MCF 10A (cell line): ENCODE measurements around the gene TXNDC2. TPM values are rescaled to one million over a fixed set of nuclear protein-coding genes. Genes with fewer than 3 reads are reported as not detected.

Experiments used
- BruUV-seq: library from RNA; stranded (reverse); fragments of 400-500 nt; replicated peaks from 2 replicates; lab custom pipeline; 2021; lab: Mats Ljungman, UMichigan
- CTCF ChIA-PET: fragments of 300-600 bp; sonication (Branson Sonifier 250); formaldehyde crosslinking; extraction: SDS; loops from one replicate; lab custom pipeline; 2021; ENCODE audit warnings: antibody characterized with exemption, inconsistent platforms; lab: Yijun Ruan, JAX
- POLR2A ChIA-PET: fragments of 300-600, 350-650 bp; sonication (Branson Sonifier 250); formaldehyde crosslinking; extraction: SDS; loops from one replicate; lab custom pipeline; 2020; ENCODE audit warnings: antibody characterized with exemption, inconsistent platforms; lab: Yijun Ruan, JAX
- DNase-seq: peaks from one replicate; pipeline ENCODE4 v3.0.0-alpha.2; 2018; ENCODE audit not compliant: unreplicated experiment
- H3K27ac Mint-ChIP-seq: one replicate; pipeline ENCODE4 v1.8.0; 2022; ENCODE audit warnings: mild to moderate bottlenecking, low read depth, mixed read lengths; ENCODE audit not compliant: unreplicated experiment
- H3K27me3 Mint-ChIP-seq: one replicate; pipeline ENCODE4 v1.8.0; 2022; ENCODE audit warnings: mixed read lengths; ENCODE audit not compliant: insufficient read depth, unreplicated experiment
- H3K36me3 Mint-ChIP-seq: one replicate; pipeline ENCODE4 v1.8.0; 2022; ENCODE audit warnings: mild to moderate bottlenecking, moderate library complexity, mixed read lengths; ENCODE audit not compliant: insufficient read depth, unreplicated experiment
- H3K4me1 Mint-ChIP-seq: one replicate; pipeline ENCODE4 v1.8.0; 2022; ENCODE audit warnings: mixed read lengths; ENCODE audit not compliant: insufficient read depth, unreplicated experiment
- H3K4me3 Mint-ChIP-seq: one replicate; pipeline ENCODE4 v1.8.0; 2022; ENCODE audit warnings: mild to moderate bottlenecking, moderate library complexity, mixed read lengths; ENCODE audit not compliant: unreplicated experiment
- H3K9me3 Mint-ChIP-seq: one replicate; pipeline ENCODE4 v1.8.0; 2022; ENCODE audit warnings: mixed read lengths; ENCODE audit not compliant: unreplicated experiment
- CTCF ChIP-seq: fragments of 200-600 bp; IDR thresholded peaks from one replicate; pipeline ENCODE4 v1.8.0; 2022; ENCODE audit warnings: antibody characterized with exemption, mild to moderate bottlenecking; ENCODE audit not compliant: unreplicated experiment
- intact Hi-C: fragments of 100-400 bp; cut with micrococcal nuclease; formaldehyde crosslinking; loops from 2 replicates; pipeline ENCODE4 v1.14.1; 2022
- total RNA-seq: library from RNA; stranded (reverse); gene quantifications from 2 replicates; pipeline ENCODE4 v1.2.3, GENCODE V29; 2022

Gene TXNDC2
- total RNA-seq, 1 experiment from 2014 or later = not detected

- Mint-ChIP-seq H3K9me3 (no peaks in the 10 kb centered on the region), H3K4me3 (peak overlapping the region; percentile 91), H3K36me3 (no peaks in the 10 kb centered on the region), H3K27ac (peak overlapping the region; percentile 96), H3K4me1 (peaks cover 13% of the 10 kb centered on the region), H3K27me3 (no peaks in the 10 kb centered on the region)
- DNase-seq = no peak
- TF ChIP-seq CTCF = no peak
- ChIA-PET CTCF (interaction anchor here (0.6 to 1.0 kb wide), 3 partner anchors 36 to 96 kb away, joined by 3 to 5 read pairs (median 3); no protein-coding TSS in a partner anchor), POLR2A (interaction anchor here (0.6 to 3.6 kb wide), 41 partner anchors 10 to 1993 kb away, joined by 3 to 57 read pairs (median 5); partner anchors contain the start of genes MPPE1 and RAB31)
- TSS peak; percentile 41 for BruUV-seq
- intact Hi-C loops = loop anchor here (2.0 to 10.0 kb wide), 5 partner anchors 38 to 301 kb away; partner anchors contain the start of gene PPP4R1
These were observed 29.7 kb downstream of the TXNDC2 start for GRCh38 chr18:9915291-9916076.

GRCh38 chr18:9916077-9916639 is 30.4 kb downstream of the TXNDC2 start:
- intact Hi-C loops = loop anchor here (5.0 to 10.0 kb wide), 4 partner anchors 39 to 301 kb away; partner anchors contain the start of gene PPP4R1

GRCh38 chr18:9916808-9917207 is 31.0 kb downstream of the TXNDC2 start:
- Mint-ChIP-seq H3K9me3 (no peaks in the 10 kb centered on the region), H3K4me1 (peaks cover 13% of the 10 kb centered on the region), H3K27ac (peak overlapping the region; percentile 96), H3K36me3 (peaks cover 2% of the 10 kb centered on the region), H3K27me3 (no peaks in the 10 kb centered on the region), H3K4me3 (peak overlapping the region; percentile 91)
- no TSS peak for BruUV-seq
- intact Hi-C loops = loop anchor here (5.0 to 10.0 kb wide), 4 partner anchors 40 to 302 kb away; partner anchors contain the start of gene PPP4R1
- POLR2A ChIA-PET = no interaction called here
- TF ChIP-seq CTCF = no peak
- DNase-seq = no peak
- CTCF ChIA-PET = no interaction called here

More at GRCh38 chr18:9916077-9916639, 30.4 kb downstream of the TXNDC2 start:
- POLR2A ChIA-PET = interaction anchor here (0.6 to 3.6 kb wide), 20 partner anchors 9 to 1992 kb away, joined by 3 to 57 read pairs (median 8); partner anchors contain the start of genes MPPE1 and RAB31
- peak; percentile 10 for DNase-seq
- CTCF ChIA-PET = interaction anchor here (0.7 kb wide), 1 partner anchor 97 kb away, joined by 3 read pairs; no protein-coding TSS in a partner anchor
- H3K9me3 Mint-ChIP-seq = no peaks in the 10 kb centered on the region
- peak overlapping the region; percentile 91 for H3K4me3 Mint-ChIP-seq
- BruUV-seq = no TSS peak
- peaks cover 13% of the 10 kb centered on the region for H3K4me1 Mint-ChIP-seq
- peak overlapping the region; percentile 96 for H3K27ac Mint-ChIP-seq
- H3K36me3 Mint-ChIP-seq = no peaks in the 10 kb centered on the region
- no peaks in the 10 kb centered on the region for H3K27me3 Mint-ChIP-seq
- no peak for TF ChIP-seq CTCF
